Natural killer cell (primary cell): ENCODE data around the gene SALL4. TPM values are rescaled to one million over a fixed set of nuclear protein-coding genes. Genes with fewer than 3 reads are reported as not detected.
"Not testable (repeated sequence)": the region's sequence is repeated elsewhere in the genome, so short reads cannot be mapped to it uniquely, and the experiment has no call there.

Experiments used
- ATAC-seq, 3 donors: fragments of 150-1000 bp in 2 of 3; fragments of 200-7000 bp in 1 of 3; cut with Tn5 transposase; 1 replicate in 1 of 3; 2 replicates in 2 of 3; pipeline ENCODE4 v1.10.0; 2021; ENCODE audit warnings: mild to moderate bottlenecking in 2 of 3, moderate library complexity in 2 of 3
- DNase-seq, 2 donors: peaks; one replicate each; pipeline versions ENCODE4 v3.0.0 to v3.0.0-alpha.2; 2013 to 2021; ENCODE audit warnings: mixed read lengths in 1 of 2
- H3K27ac ChIP-seq: one replicate; pipeline ENCODE4 v1.5.1; 2013; ENCODE audit warnings: mild to moderate bottlenecking, low read length
- H3K27me3 ChIP-seq: one replicate; pipeline ENCODE4 v1.6.1; 2013; ENCODE audit warnings: low read length; ENCODE audit not compliant: control insufficient read depth, insufficient read depth
- H3K36me3 ChIP-seq: one replicate; pipeline ENCODE4 v1.6.1; 2013; ENCODE audit warnings: low read length; ENCODE audit not compliant: control insufficient read depth, insufficient read depth
- H3K4me1 ChIP-seq: one replicate; pipeline ENCODE4 v1.6.1; 2013; ENCODE audit warnings: low read length; ENCODE audit not compliant: control insufficient read depth, insufficient read depth
- H3K4me3 ChIP-seq: one replicate; pipeline ENCODE4 v1.5.1; 2013; ENCODE audit warnings: low read length
- H3K9me3 ChIP-seq: one replicate; pipeline ENCODE4 v1.6.1; 2013; ENCODE audit warnings: low read length; ENCODE audit not compliant: control insufficient read depth, insufficient read depth
- H3K27ac Mint-ChIP-seq, 2 donors: one replicate each; pipeline ENCODE4 v1.8.0; 2022; ENCODE audit warnings: mild to moderate bottlenecking in 2 of 2, mixed read lengths in 2 of 2, moderate library complexity in 1 of 2
- H3K27me3 Mint-ChIP-seq, 2 donors: one replicate each; pipeline ENCODE4 v1.8.0; 2022; ENCODE audit warnings: low read depth in 2 of 2, mixed read lengths in 2 of 2
- H3K36me3 Mint-ChIP-seq: one replicate; pipeline ENCODE4 v1.8.0; 2022; ENCODE audit warnings: mixed read lengths
- H3K4me1 Mint-ChIP-seq, 2 donors: one replicate each; pipeline ENCODE4 v1.8.0; 2022; ENCODE audit warnings: mixed read lengths in 2 of 2
- H3K4me3 Mint-ChIP-seq: one replicate; pipeline ENCODE4 v1.8.0; 2022; ENCODE audit warnings: mild to moderate bottlenecking, moderate library complexity, mixed read lengths
- H3K9me3 Mint-ChIP-seq, 2 donors: one replicate each; pipeline ENCODE4 v1.8.0; 2022; ENCODE audit warnings: mixed read lengths in 2 of 2
- CTCF ChIP-seq: fragments of 200-600 bp; IDR thresholded peaks from one replicate; pipeline ENCODE4 v1.8.0; 2022; ENCODE audit warnings: antibody characterized with exemption
- WGBS: methylation state at CpG from one replicate; pipeline ENCODE4 v1.1.7; 2013; ENCODE audit warnings: missing lambda C conversion rate; ENCODE audit not compliant: insufficient coverage; 5-methylcytosine and 5-hydroxymethylcytosine counted together
- intact Hi-C: fragments of 100-400 bp; cut with micrococcal nuclease; formaldehyde crosslinking; loops from one replicate; pipeline ENCODE4 v1.14.2; 2022
- total RNA-seq, 4 donors: library from RNA; stranded (reverse); fragments of 120-200 nt in 1 of 4; gene quantifications; one replicate each; pipeline versions ENCODE4 v1.2.3 to v1.2.4, GENCODE V29; 2013 to 2022

The SALL4 gene
- total RNA-seq, 3 donors from 2014 or later (not counting 1 experiment from before 2014, with no cell fraction given) = 0.33 to 2.9 (median 0.42) TPM

- Histone ChIP-seq H3K27ac (no peak overlapping the region), H3K27me3 (no peaks in the 10 kb centered on the region), H3K4me1 (no peaks in the 10 kb centered on the region), H3K9me3 (no peaks in the 10 kb centered on the region), H3K4me3 (no peak overlapping the region), H3K36me3 (no peaks in the 10 kb centered on the region)
- 0% methylated on average over 1 of the region's 1 CpG for WGBS
- TF ChIP-seq CTCF = no peak
- DNase-seq (no peak), ATAC-seq (no peak)
- Mint-ChIP-seq H3K4me3 (no peak overlapping the region), H3K4me1 (no peaks in the 10 kb centered on the region), H3K36me3 (no peaks in the 10 kb centered on the region), H3K27me3 (peaks cover 0 to 3% of the 10 kb centered on the region in 2 donors), H3K27ac (no peak overlapping the region), H3K9me3 (no peaks in the 10 kb centered on the region)
- intact Hi-C loops = no loop called here
Measured at GRCh38 chr20:51818479-51819008, 16.2 kb upstream of the SALL4 start.

- DNase-seq, H3K4me3 Mint-ChIP-seq, H3K27me3 Mint-ChIP-seq, intact Hi-C loops, H3K36me3 ChIP-seq, H3K4me1 ChIP-seq, H3K27ac ChIP-seq, H3K27ac Mint-ChIP-seq, H3K9me3 Mint-ChIP-seq, H3K4me3 ChIP-seq, H3K27me3 ChIP-seq, H3K9me3 ChIP-seq, H3K36me3 Mint-ChIP-seq, H3K4me1 Mint-ChIP-seq, ATAC-seq: not testable (repeated sequence)
- WGBS = 93% methylated on average over 6 of the region's 8 CpGs
Measured at GRCh38 chr20:51816856-51817255, 14.5 kb upstream of the SALL4 start.

GRCh38 chr20:51815383-51816076, 13.2 kb upstream of the SALL4 start:
- Histone ChIP-seq H3K4me3 (no peak overlapping the region), H3K36me3 (no peaks in the 10 kb centered on the region), H3K27ac (no peak overlapping the region), H3K27me3 (no peaks in the 10 kb centered on the region), H3K4me1 (no peaks in the 10 kb centered on the region), H3K9me3 (no peaks in the 10 kb centered on the region)
- Mint-ChIP-seq H3K27ac (no peak overlapping the region), H3K27me3 (peaks cover 0 to 3% of the 10 kb centered on the region in 2 donors), H3K4me3 (no peak overlapping the region), H3K36me3 (no peaks in the 10 kb centered on the region), H3K4me1 (no peaks in the 10 kb centered on the region), H3K9me3 (no peaks in the 10 kb centered on the region)
- 82% methylated on average over 5 of the region's 5 CpGs for WGBS
- no peak for DNase-seq
- intact Hi-C loops = no loop called here
- no peak for ATAC-seq
- TF ChIP-seq CTCF = no peak

DNA sequence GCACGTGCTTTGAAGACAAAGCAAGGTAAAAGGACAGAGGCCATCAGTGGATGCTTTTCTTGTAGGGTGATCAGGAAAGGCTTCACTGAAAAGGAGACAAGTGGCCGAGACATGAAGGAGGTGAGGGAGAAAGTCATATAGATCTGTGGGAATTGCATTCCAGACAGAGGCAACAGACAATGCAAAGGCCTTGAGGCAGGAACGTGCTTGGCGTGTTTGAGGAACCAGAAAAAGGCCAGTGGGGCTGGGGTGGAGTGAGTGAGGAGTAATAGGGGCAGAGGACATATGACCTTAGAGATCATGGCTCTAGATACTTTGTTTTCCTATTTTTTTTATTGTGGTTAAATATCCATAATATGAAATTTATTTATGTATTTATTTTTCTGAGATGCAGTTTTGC, 10.5 kb upstream of the SALL4 start:
- Histone ChIP-seq H3K27me3 (no peaks in the 10 kb centered on the region), H3K27ac (no peak overlapping the region), H3K9me3 (no peaks in the 10 kb centered on the region), H3K36me3 (no peaks in the 10 kb centered on the region), H3K4me3 (no peak overlapping the region), H3K4me1 (no peaks in the 10 kb centered on the region)
- H3K27me3 Mint-ChIP-seq = peaks cover 0 to 3% of the 10 kb centered on the region in 2 donors
- no peak for DNase-seq
- ATAC-seq = no peak
- H3K27ac Mint-ChIP-seq = no peak overlapping the region
- H3K4me3 Mint-ChIP-seq = no peak overlapping the region
- no peaks in the 10 kb centered on the region for H3K36me3 Mint-ChIP-seq
- no peaks in the 10 kb centered on the region for H3K4me1 Mint-ChIP-seq
- intact Hi-C loops = no loop called here
- no peak for TF ChIP-seq CTCF
- WGBS = 67% methylated on average over 4 of the region's 4 CpGs
- no peaks in the 10 kb centered on the region for H3K9me3 Mint-ChIP-seq
